Peyer's patch (tissue), 4 donors: Measurements from ENCODE around the gene PCDHGA12. TPM values are rescaled to one million over a fixed set of nuclear protein-coding genes. Genes with fewer than 3 reads are reported as not detected.
"Not testable (repeated sequence)": the region's sequence is repeated elsewhere in the genome, so short reads cannot be mapped to it uniquely, and the experiment has no call there.

Experiments used
- DNase-seq, 3 donors: peaks; one replicate each; pipeline ENCODE4 v3.0.0-alpha.2; 2017 to 2019
- H3K27ac ChIP-seq, 4 donors: fragments of 200-600 bp; sonication (generic); one replicate each; pipeline ENCODE4 v1.5.1; 2016 to 2019
- H3K27me3 ChIP-seq, 2 donors: fragments of 200-600 bp; sonication (generic); one replicate each; pipeline ENCODE4 v1.5.1; 2019
- H3K36me3 ChIP-seq, 3 donors: fragments of 200-600 bp; sonication (generic); one replicate each; pipeline ENCODE4 v1.5.1; 2016 to 2019
- H3K4me1 ChIP-seq, 4 donors: fragments of 200-600 bp; sonication (generic); one replicate each; pipeline ENCODE4 v1.5.1; 2016 to 2019
- H3K4me3 ChIP-seq, 4 donors: fragments of 200-600 bp; sonication (generic); 1 replicate in 3 of 4; 2 replicates in 1 of 4; pipeline ENCODE4 v1.5.1; 2016 to 2019; ENCODE audit warnings: mild to moderate bottlenecking in 1 of 4
- H3K9me3 ChIP-seq, 4 donors: fragments of 200-600 bp; sonication (generic); one replicate each; pipeline ENCODE4 v1.5.1; 2016 to 2019; ENCODE audit warnings: mild to moderate bottlenecking in 1 of 4
- POLR2A ChIP-seq, 2 donors: fragments of 450-650 bp; IDR thresholded peaks; one replicate each; pipeline ENCODE4 v1.5.1; 2017; ENCODE audit warnings: antibody characterized with exemption in 2 of 2, mild to moderate bottlenecking in 2 of 2, moderate library complexity in 2 of 2
- total RNA-seq, 4 donors: library from RNA; depleted of rRNA; stranded (reverse); fragments of >200 nt; gene quantifications; one replicate each; pipeline ENCODE4 v1.1.0, GENCODE V29; 2016
- TF ChIP-seq, protein P1 (sequence below), 6 experiments: fragments of 450-650 bp in 4 of 6; fragments of 200-600 bp in 2 of 6; sonication (generic) in 1 of 6; IDR thresholded peaks; one replicate each; pipeline ENCODE4 v1.5.1; 2017 to 2019; ENCODE audit warnings: antibody characterized with exemption in 6 of 6, mild to moderate bottlenecking in 3 of 6, moderate library complexity in 1 of 6

PCDHGA12 gene
- total RNA-seq, 4 donors from 2014 or later = 1.4 to 12.4 (median 4.7) TPM

DNA sequence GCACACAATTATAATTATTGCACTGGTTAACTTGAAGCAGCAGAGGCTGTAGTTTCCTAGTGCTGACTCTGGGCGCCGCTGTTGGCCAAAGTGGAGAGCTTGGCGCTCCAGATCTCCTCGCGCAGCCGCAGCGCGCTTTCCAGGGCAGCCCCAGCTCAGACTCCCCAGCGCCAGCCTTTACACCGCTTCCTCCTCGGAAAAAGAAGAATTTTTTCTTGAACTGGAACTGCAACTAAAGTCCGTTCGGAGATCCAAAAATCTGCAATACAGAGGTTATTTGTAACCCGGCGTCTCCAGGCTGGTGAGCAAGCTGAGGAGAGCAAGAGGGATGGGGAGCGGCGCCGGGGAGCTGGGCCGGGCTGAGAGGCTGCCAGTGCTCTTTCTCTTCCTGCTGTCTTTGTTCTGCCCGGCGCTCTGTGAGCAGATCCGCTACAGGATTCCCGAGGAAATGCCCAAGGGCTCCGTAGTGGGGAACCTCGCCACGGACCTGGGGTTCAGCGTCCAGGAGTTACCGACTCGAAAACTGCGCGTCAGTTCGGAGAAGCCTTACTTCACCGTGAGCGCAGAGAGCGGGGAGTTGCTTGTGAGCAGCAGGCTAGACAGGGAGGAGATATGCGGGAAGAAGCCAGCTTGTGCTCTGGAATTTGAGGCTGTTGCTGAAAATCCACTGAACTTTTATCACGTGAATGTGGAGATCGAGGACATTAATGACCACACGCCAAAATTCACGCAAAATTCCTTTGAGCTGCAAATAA, 42.6 kb upstream of the PCDHGA12 start, which contains the start of gene PCDHGB4:
TSS of gene PCDHGB4 (plus strand) at position 142 of the 755 bp plus-strand sequence. CDS start at position 329, 187 bp downstream.
- H3K4me3 ChIP-seq = not testable (repeated sequence)

DNA sequence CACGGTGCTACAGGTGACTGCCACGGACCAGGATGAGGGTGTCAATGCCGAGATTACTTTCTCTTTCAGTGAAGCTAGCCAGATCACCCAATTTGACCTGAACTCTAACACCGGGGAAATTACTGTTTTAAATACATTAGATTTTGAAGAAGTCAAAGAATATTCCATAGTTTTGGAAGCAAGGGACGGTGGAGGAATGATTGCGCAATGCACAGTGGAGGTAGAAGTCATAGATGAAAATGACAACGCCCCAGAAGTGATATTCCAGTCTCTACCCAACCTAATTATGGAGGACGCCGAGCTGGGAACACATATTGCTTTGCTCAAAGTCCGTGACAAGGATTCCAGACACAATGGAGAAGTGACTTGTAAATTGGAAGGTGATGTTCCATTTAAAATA, 41.6 kb upstream of the PCDHGA12 start:
- peaks cover 0 to 60% (median 13%) of the 10 kb centered on the region in 4 donors for H3K9me3 ChIP-seq
- no peak for DNase-seq
- no peak overlapping the region for H3K27ac ChIP-seq
- H3K27me3 ChIP-seq = no peaks in the 10 kb centered on the region
- TF ChIP-seq, protein P1, sequence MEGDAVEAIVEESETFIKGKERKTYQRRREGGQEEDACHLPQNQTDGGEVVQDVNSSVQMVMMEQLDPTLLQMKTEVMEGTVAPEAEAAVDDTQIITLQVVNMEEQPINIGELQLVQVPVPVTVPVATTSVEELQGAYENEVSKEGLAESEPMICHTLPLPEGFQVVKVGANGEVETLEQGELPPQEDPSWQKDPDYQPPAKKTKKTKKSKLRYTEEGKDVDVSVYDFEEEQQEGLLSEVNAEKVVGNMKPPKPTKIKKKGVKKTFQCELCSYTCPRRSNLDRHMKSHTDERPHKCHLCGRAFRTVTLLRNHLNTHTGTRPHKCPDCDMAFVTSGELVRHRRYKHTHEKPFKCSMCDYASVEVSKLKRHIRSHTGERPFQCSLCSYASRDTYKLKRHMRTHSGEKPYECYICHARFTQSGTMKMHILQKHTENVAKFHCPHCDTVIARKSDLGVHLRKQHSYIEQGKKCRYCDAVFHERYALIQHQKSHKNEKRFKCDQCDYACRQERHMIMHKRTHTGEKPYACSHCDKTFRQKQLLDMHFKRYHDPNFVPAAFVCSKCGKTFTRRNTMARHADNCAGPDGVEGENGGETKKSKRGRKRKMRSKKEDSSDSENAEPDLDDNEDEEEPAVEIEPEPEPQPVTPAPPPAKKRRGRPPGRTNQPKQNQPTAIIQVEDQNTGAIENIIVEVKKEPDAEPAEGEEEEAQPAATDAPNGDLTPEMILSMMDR (IDR thresholded peaks at IDR 0.05) = no peak
- no peak for TF ChIP-seq POLR2A (IDR thresholded peaks at IDR 0.05)
- H3K4me1 ChIP-seq = no peaks in the 10 kb centered on the region
- no peaks in the 10 kb centered on the region for H3K36me3 ChIP-seq
- H3K4me3 ChIP-seq = no peak overlapping the region

More for the DNA sequence above, 42.6 kb upstream of the PCDHGA12 start, which contains the start of gene PCDHGB4:
- TF ChIP-seq, protein P1 (IDR thresholded peaks at IDR 0.05) = peak in 3 of 6 experiments; percentile 4 to 17 (median 14)
- not testable (repeated sequence) for H3K4me1 ChIP-seq, DNase-seq, H3K36me3 ChIP-seq, H3K27ac ChIP-seq, H3K27me3 ChIP-seq
- peaks cover 0 to 60% (median 10%) of the 10 kb centered on the region in 4 donors for H3K9me3 ChIP-seq

DNA sequence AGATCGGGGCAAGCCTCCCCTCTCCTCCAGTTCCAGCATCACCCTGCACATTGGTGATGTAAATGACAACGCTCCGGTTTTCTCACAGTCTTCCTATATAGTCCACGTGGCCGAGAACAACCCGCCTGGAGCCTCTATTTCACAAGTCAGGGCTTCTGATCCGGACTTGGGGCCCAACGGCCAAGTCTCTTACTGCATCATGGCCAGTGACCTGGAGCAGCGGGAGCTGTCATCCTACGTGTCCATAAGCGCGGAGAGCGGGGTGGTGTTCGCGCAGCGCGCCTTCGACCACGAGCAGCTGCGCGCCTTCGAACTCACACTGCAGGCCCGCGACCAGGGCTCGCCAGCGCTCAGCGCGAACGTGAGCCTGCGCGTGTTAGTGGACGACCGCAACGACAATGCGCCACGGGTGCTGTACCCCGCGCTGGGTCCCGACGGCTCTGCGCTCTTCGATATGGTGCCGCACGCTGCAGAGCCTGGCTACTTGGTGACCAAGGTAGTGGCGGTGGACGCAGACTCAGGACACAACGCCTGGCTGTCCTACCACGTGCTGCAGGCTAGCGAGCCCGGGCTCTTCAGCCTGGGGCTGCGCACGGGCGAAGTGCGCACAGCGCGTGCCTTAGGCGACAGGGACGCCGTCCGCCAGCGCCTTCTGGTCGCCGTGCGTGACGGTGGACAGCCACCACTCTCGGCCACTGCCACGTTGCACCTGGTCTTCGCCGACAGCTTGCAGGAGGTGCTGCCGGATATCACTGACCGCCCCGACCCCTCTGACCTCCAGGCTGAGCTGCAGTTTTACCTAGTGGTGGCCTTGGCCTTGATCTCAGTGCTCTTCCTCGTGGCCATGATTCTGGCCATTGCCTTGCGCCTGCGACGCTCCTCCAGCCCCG, 40.9 kb upstream of the PCDHGA12 start:
- no peak for DNase-seq
- no peaks in the 10 kb centered on the region for H3K27me3 ChIP-seq
- TF ChIP-seq, protein P1 (IDR thresholded peaks at IDR 0.05) = no peak
- no peak for TF ChIP-seq POLR2A (IDR thresholded peaks at IDR 0.05)
- H3K9me3 ChIP-seq = peaks cover 0 to 62% (median 15%) of the 10 kb centered on the region in 4 donors
- no peaks in the 10 kb centered on the region for H3K36me3 ChIP-seq
- H3K4me3 ChIP-seq = no peak overlapping the region
- H3K27ac ChIP-seq = no peak overlapping the region
- no peaks in the 10 kb centered on the region for H3K4me1 ChIP-seq

DNA sequence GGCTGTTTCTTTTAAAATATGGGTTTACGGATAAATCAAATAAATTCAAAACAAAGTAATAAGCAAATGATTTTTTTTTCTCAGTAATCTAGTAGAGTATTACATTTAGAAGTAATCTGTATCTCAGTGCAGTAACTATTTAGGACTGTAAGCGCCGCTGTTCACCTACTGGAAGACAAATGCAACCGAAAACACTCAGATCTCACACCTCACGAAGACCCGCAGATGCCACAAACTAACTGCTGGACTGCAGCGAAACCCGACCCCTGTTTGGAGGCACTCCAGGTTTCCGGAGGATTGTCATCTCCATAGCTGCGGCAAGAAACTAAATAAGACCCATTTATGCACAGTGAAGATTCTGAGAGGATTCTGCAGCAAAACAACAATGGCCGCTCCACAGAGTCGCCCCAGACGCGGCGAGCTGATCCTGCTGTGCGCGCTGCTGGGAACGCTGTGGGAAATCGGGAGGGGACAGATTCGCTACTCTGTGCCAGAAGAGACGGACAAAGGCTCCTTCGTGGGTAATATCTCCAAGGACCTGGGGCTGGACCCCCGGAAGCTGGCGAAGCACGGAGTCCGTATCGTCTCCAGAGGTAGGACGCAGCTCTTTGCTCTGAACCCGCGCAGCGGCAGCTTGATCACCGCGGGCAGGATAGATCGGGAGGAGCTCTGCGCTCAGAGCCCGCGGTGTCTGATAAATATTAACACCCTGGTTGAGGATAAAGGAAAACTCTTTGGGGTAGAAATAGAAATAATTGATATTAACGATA, 37.7 kb upstream of the PCDHGA12 start, which contains the start of gene PCDHGA8:
TSS of gene PCDHGA8 (plus strand) at position 205 of the 770 bp plus-strand sequence. CDS start at position 386, 181 bp downstream.
- Histone ChIP-seq H3K9me3 (peaks cover 0 to 62% (median 15%) of the 10 kb centered on the region in 4 donors), H3K4me1 (no peaks in the 10 kb centered on the region), H3K4me3 (no peak within 1 kb of the TSS), H3K36me3 (no peaks in the 10 kb centered on the region), H3K27ac (no peak within 1 kb of the TSS), H3K27me3 (no peaks in the 10 kb centered on the region)
- no peak for DNase-seq
- TF ChIP-seq POLR2A (IDR thresholded peaks at IDR 0.05) = no peak
- TF ChIP-seq, protein P1 (IDR thresholded peaks at IDR 0.05) = no peak

DNA sequence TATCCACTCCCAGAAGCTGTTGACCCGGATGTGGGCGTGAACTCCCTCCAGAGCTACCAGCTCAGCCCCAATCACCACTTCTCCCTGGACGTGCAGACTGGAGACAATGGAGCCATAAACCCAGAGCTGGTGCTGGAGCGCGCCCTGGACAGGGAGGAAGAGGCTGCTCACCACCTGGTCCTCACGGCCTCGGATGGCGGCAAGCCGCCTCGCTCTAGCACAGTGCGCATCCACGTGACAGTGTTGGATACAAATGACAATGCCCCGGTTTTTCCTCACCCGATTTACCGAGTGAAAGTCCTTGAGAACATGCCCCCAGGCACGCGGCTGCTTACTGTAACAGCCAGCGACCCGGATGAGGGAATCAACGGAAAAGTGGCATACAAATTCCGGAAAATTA, 37.0 kb upstream of the PCDHGA12 start:
- Histone ChIP-seq H3K9me3 (peaks cover 0 to 60% (median 15%) of the 10 kb centered on the region in 4 donors), H3K27ac (no peak overlapping the region), H3K36me3 (no peaks in the 10 kb centered on the region), H3K27me3 (no peaks in the 10 kb centered on the region), H3K4me3 (no peak overlapping the region), H3K4me1 (no peaks in the 10 kb centered on the region)
- TF ChIP-seq POLR2A (IDR thresholded peaks at IDR 0.05) = no peak
- TF ChIP-seq, protein P1 (IDR thresholded peaks at IDR 0.05) = no peak
- no peak for DNase-seq

DNA sequence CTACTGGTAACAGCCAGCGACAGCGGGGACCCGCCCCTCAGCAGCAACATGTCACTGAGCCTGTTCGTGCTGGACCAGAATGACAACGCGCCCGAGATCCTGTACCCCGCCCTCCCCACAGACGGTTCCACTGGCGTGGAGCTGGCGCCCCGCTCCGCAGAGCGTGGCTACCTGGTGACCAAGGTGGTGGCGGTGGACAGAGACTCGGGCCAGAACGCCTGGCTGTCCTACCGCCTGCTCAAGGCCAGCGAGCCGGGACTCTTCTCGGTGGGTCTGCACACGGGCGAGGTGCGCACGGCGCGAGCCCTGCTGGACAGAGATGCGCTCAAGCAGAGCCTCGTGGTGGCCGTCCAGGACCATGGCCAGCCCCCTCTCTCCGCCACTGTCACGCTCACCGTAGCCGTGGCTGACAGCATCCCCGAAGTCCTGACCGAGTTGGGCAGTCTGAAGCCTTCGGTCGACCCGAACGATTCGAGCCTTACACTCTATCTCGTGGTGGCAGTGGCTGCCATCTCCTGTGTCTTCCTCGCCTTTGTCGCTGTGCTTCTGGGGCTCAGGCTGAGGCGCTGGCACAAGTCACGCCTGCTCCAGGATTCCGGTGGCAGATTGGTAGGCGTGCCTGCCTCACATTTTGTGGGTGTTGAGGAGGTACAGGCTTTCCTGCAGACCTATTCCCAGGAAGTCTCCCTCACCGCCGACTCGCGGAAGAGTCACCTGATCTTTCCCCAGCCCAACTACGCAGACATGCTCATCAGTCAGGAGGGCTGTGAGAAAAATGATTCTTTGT, 35.7 kb upstream of the PCDHGA12 start:
- H3K4me3 ChIP-seq, H3K36me3 ChIP-seq, H3K27ac ChIP-seq, H3K27me3 ChIP-seq, DNase-seq, H3K4me1 ChIP-seq: not testable (repeated sequence)
- H3K9me3 ChIP-seq = peaks cover 0 to 60% (median 17%) of the 10 kb centered on the region in 4 donors
